Epithelial cell of alveolus of lung (primary cell): ENCODE data around the gene ITIH3. TPM values are rescaled to one million over a fixed set of nuclear protein-coding genes. Genes with fewer than 3 reads are reported as not detected.

Source experiments
- total RNA-seq: library from RNA; depleted of rRNA; stranded (reverse); fragments of >200 nt; gene quantifications from 2 replicates; pipeline ENCODE4 v1.2.1, GENCODE V29; 2015

The ITIH3 gene
- total RNA-seq, result 0.13 TPM in 1 of 2 replicates, not detected in the other

GRCh38 chr3:52794612-52795099 lies at the start of gene ITIH3:
Gene ITIH3 (plus strand): TSS chr3:52794796. CDS start chr3:52794804, 8 bp downstream.

GRCh38 chr3:52770496-52771333 lies 23.9 kb upstream of the ITIH3 start, which contains the start of gene NEK4:
Gene NEK4 (minus strand): TSS chr3:52770940. CDS start chr3:52770746, 194 bp downstream.

GRCh38 chr3:52777127-52777958 lies 17.3 kb upstream of the ITIH3 start, which contains the start of gene ITIH1:
Gene ITIH1 (plus strand): TSS chr3:52777599. CDS start chr3:52777616, 17 bp downstream.

GRCh38 chr3:52830535-52831258 lies 36.1 kb downstream of the ITIH3 start, which contains the start of gene ITIH4:
Gene ITIH4 (minus strand): TSS chr3:52830672. CDS start chr3:52830642, 30 bp downstream.

GRCh38 chr3:52834871-52835501 lies 40.4 kb downstream of the ITIH3 start, which contains the start of gene MUSTN1:
Gene MUSTN1 (minus strand): TSS chr3:52835019. CDS start chr3:52834948, 71 bp downstream.

Other genes with a start within 250 kb of the ITIH3 start
- 30.9 and 40.2 TPM in 2 replicates for gene PBRM1, start 108.9 kb upstream of the ITIH3 start, total RNA-seq
- gene GNL3, start 108.8 kb upstream of the ITIH3 start, total RNA-seq, result 72.3 and 80.9 TPM in 2 replicates
- 88.7 and 115 TPM in 2 replicates for gene GLT8D1, start 89.0 kb upstream of the ITIH3 start, total RNA-seq
- 144 and 267 TPM in 2 replicates for gene SPCS1, start 88.7 kb upstream of the ITIH3 start, total RNA-seq
- gene NEK4, start 23.9 kb upstream of the ITIH3 start, total RNA-seq, result 11.1 and 12.2 TPM in 2 replicates
- gene ITIH1, start 17.2 kb upstream of the ITIH3 start, total RNA-seq, result not detected in 2 replicates
- gene ITIH4, start 35.9 kb downstream of the ITIH3 start, total RNA-seq, result not detected in 2 replicates
- gene MUSTN1, start 40.2 kb downstream of the ITIH3 start, total RNA-seq, result 5.7 TPM in 1 of 2 replicates, not detected in the other
- 10.9 and 12.9 TPM in 2 replicates for gene STIMATE, start 102.8 kb downstream of the ITIH3 start, total RNA-seq